Uterus (tissue), 2 donors: Measurements from ENCODE around the gene CARD10.
"Not testable (repeated sequence)": the region's sequence is repeated elsewhere in the genome, so short reads cannot be mapped to it uniquely, and the experiment has no call there.

Source experiments
- POLR2A ChIP-seq, 2 donors: fragments of 450-650 bp; IDR thresholded peaks; one replicate each; pipeline ENCODE4 v1.6.1; 2016; ENCODE audit warnings: antibody characterized with exemption in 2 of 2, mild to moderate bottlenecking in 1 of 2, moderate library complexity in 1 of 2
- TF ChIP-seq, protein P1 (sequence below), 4 experiments: fragments of 200-600 bp in 2 of 4; fragments of 450-650 bp in 2 of 4; sonication (generic) in 2 of 4; IDR thresholded peaks; one replicate each; pipeline ENCODE4 v1.5.1; 2016 to 2019; ENCODE audit warnings: antibody characterized with exemption in 4 of 4, mild to moderate bottlenecking in 2 of 4, moderate library complexity in 1 of 4

DNA sequence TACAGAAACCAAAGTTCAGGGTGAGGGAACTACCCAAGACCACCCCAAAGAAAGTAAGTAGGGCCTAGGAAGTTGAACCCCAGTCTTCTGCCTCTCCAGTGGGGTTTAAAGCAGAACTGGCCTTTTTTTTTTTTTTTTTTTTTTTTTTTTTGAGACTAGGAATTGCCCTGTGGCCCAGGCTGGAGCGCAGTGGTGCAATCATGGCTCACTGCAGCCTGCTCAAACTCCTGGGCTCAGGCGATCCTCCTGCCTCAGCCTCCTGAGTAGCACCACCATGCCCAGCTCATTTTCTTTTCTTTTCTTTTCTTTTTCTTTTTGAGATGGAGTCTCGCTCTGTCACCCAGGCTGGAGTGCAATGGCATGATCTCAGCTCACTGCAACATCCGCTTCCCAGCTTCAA lies 23.2 kb upstream of the CARD10 start:
- TF ChIP-seq, protein P1, sequence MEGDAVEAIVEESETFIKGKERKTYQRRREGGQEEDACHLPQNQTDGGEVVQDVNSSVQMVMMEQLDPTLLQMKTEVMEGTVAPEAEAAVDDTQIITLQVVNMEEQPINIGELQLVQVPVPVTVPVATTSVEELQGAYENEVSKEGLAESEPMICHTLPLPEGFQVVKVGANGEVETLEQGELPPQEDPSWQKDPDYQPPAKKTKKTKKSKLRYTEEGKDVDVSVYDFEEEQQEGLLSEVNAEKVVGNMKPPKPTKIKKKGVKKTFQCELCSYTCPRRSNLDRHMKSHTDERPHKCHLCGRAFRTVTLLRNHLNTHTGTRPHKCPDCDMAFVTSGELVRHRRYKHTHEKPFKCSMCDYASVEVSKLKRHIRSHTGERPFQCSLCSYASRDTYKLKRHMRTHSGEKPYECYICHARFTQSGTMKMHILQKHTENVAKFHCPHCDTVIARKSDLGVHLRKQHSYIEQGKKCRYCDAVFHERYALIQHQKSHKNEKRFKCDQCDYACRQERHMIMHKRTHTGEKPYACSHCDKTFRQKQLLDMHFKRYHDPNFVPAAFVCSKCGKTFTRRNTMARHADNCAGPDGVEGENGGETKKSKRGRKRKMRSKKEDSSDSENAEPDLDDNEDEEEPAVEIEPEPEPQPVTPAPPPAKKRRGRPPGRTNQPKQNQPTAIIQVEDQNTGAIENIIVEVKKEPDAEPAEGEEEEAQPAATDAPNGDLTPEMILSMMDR (IDR thresholded peaks at IDR 0.05) = not testable (repeated sequence)
- TF ChIP-seq POLR2A (IDR thresholded peaks at IDR 0.05) = not testable (repeated sequence)
